Measurements from ENCODE around the gene ADCY6.

GRCh38 chr12:48824112-48824511, 35.2 kb upstream of the ADCY6 start:
- TF ChIP-seq, protein P1, sequence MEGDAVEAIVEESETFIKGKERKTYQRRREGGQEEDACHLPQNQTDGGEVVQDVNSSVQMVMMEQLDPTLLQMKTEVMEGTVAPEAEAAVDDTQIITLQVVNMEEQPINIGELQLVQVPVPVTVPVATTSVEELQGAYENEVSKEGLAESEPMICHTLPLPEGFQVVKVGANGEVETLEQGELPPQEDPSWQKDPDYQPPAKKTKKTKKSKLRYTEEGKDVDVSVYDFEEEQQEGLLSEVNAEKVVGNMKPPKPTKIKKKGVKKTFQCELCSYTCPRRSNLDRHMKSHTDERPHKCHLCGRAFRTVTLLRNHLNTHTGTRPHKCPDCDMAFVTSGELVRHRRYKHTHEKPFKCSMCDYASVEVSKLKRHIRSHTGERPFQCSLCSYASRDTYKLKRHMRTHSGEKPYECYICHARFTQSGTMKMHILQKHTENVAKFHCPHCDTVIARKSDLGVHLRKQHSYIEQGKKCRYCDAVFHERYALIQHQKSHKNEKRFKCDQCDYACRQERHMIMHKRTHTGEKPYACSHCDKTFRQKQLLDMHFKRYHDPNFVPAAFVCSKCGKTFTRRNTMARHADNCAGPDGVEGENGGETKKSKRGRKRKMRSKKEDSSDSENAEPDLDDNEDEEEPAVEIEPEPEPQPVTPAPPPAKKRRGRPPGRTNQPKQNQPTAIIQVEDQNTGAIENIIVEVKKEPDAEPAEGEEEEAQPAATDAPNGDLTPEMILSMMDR (IDR thresholded peaks at IDR 0.05) = no peak
- TF ChIP-seq EZH2 (IDR thresholded peaks at IDR 0.05; ENCODE audit: borderline replicate concordance, insufficient read depth, low read depth, low read length, poor library complexity, severe bottlenecking) = no peak
